Osteoblast (primary cell): ENCODE data around the gene DCLK1. TPM values are rescaled to one million over a fixed set of nuclear protein-coding genes. Genes with fewer than 3 reads are reported as not detected.

Experiments used
- DNase-seq: peaks from one replicate; pipeline ENCODE4 v3.0.0; 2011; ENCODE audit warnings: low spot score, mixed read lengths; ENCODE audit not compliant: insufficient read length; ENCODE audit errors: missing footprints
- H2AFZ ChIP-seq: 2 replicates; pipeline ENCODE4 v1.6.0; 2011; ENCODE audit warnings: mild to moderate bottlenecking, low read length
- H3K27ac ChIP-seq: 2 replicates; pipeline ENCODE4 v1.5.1; 2011; ENCODE audit warnings: mild to moderate bottlenecking, low read depth, low read length, moderate library complexity
- H3K27me3 ChIP-seq: 2 replicates; pipeline ENCODE4 v1.6.0; 2012; ENCODE audit warnings: mild to moderate bottlenecking, control low read depth, inconsistent platforms, low read length, moderate library complexity; ENCODE audit not compliant: insufficient read depth
- H3K36me3 ChIP-seq: 2 replicates; pipeline ENCODE4 v1.5.1; 2011; ENCODE audit warnings: mild to moderate bottlenecking, low read length, control low read depth, moderate library complexity; ENCODE audit not compliant: insufficient read depth
- H3K4me1 ChIP-seq: 2 replicates; pipeline ENCODE4 v1.5.1; 2011; ENCODE audit warnings: mild to moderate bottlenecking, low read length, control low read depth, moderate library complexity; ENCODE audit not compliant: insufficient read depth
- H3K4me2 ChIP-seq: 2 replicates; pipeline ENCODE4 v1.6.0; 2011; ENCODE audit warnings: mild to moderate bottlenecking, low read length; ENCODE audit not compliant: insufficient read depth
- H3K4me3 ChIP-seq: fragments of 200-600 bp; sonication (generic); 3 replicates; pipeline ENCODE4 v1.5.1; 2012; ENCODE audit warnings: mild to moderate bottlenecking, low read length, inconsistent platforms; ENCODE audit not compliant: insufficient read depth
- H3K79me2 ChIP-seq: 2 replicates; pipeline ENCODE4 v1.6.0; 2012; ENCODE audit warnings: mild to moderate bottlenecking, low read length, control low read depth, inconsistent platforms; ENCODE audit not compliant: insufficient read depth
- H3K9me3 ChIP-seq: 2 replicates; pipeline ENCODE4 v1.5.1; 2011; ENCODE audit warnings: low read depth, low read length, control low read depth
- H4K20me1 ChIP-seq: 2 replicates; pipeline ENCODE4 v1.6.0; 2012; ENCODE audit warnings: mild to moderate bottlenecking, low read length, control low read depth; ENCODE audit not compliant: insufficient read depth
- total RNA-seq: library from RNA; depleted of rRNA; stranded (reverse); fragments of >200 nt; gene quantifications from 2 replicates; pipeline ENCODE4 v1.2.3, GENCODE V29; 2012
- TF ChIP-seq, protein P1 (sequence below): IDR thresholded peaks from 2 replicates; pipeline ENCODE4 v1.5.1; 2011; ENCODE audit warnings: mild to moderate bottlenecking, low read depth, low read length, moderate library complexity; ENCODE audit errors: extremely low read depth

Gene DCLK1
- total RNA-seq, 1 donor = 132 TPM

DNA sequence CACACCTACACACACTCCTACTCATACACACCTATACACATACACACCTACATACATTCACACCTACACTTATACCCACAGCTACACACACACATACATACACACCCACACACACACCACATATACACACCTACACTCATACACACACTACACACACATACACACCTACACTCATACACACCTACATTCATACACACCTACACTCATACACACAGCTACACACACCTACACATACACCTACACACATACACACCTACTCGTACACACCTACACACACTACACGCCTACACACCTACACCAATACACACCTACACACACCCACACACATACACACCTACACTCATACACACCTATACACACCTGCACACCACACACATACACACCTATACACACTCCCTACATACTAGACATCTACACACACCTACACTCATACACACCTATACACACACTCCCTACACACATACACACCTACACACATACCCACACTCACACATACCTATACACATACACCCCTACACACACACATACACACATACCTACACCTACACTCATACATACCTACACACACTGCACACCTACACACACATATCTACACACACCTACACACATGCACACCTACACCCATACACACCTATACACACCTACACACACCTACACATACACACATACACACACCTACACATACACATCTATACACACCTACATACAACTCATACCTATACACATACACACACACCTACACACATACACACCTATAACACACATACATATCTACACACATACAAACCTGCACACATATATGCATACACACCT lies 369.5 kb downstream of the DCLK1 start:
- peaks cover 9% of the 10 kb centered on the region for H3K27me3 ChIP-seq
- H4K20me1 ChIP-seq = no peaks in the 10 kb centered on the region
- H3K4me2 ChIP-seq = no peak overlapping the region
- no peak overlapping the region for H3K27ac ChIP-seq
- no peaks in the 10 kb centered on the region for H3K79me2 ChIP-seq
- H3K36me3 ChIP-seq = no peaks in the 10 kb centered on the region
- H2AFZ ChIP-seq = no peak overlapping the region
- DNase-seq = no peak
- no peak overlapping the region for H3K4me3 ChIP-seq
- H3K4me1 ChIP-seq = peaks cover 13% of the 10 kb centered on the region
- TF ChIP-seq, protein P1, sequence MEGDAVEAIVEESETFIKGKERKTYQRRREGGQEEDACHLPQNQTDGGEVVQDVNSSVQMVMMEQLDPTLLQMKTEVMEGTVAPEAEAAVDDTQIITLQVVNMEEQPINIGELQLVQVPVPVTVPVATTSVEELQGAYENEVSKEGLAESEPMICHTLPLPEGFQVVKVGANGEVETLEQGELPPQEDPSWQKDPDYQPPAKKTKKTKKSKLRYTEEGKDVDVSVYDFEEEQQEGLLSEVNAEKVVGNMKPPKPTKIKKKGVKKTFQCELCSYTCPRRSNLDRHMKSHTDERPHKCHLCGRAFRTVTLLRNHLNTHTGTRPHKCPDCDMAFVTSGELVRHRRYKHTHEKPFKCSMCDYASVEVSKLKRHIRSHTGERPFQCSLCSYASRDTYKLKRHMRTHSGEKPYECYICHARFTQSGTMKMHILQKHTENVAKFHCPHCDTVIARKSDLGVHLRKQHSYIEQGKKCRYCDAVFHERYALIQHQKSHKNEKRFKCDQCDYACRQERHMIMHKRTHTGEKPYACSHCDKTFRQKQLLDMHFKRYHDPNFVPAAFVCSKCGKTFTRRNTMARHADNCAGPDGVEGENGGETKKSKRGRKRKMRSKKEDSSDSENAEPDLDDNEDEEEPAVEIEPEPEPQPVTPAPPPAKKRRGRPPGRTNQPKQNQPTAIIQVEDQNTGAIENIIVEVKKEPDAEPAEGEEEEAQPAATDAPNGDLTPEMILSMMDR = no peak
- H3K9me3 ChIP-seq = no peaks in the 10 kb centered on the region

GRCh38 chr13:35760735-35761281 lies 370.4 kb downstream of the DCLK1 start:
- peak overlapping the region; percentile 30 for H3K4me2 ChIP-seq
- no peak overlapping the region for H3K4me3 ChIP-seq
- DNase-seq = no peak
- H3K27ac ChIP-seq = no peak overlapping the region
- TF ChIP-seq, protein P1 = no peak
- no peaks in the 10 kb centered on the region for H3K9me3 ChIP-seq
- no peaks in the 10 kb centered on the region for H3K79me2 ChIP-seq
- H3K4me1 ChIP-seq = peaks cover 13% of the 10 kb centered on the region
- H2AFZ ChIP-seq = peak overlapping the region; percentile 53
- H3K36me3 ChIP-seq = no peaks in the 10 kb centered on the region
- H4K20me1 ChIP-seq = no peaks in the 10 kb centered on the region
- peaks cover 12% of the 10 kb centered on the region for H3K27me3 ChIP-seq

- peaks cover 2% of the 10 kb centered on the region for H3K27me3 ChIP-seq
- TF ChIP-seq, protein P1 = no peak
- no peaks in the 10 kb centered on the region for H3K9me3 ChIP-seq
- no peaks in the 10 kb centered on the region for H3K79me2 ChIP-seq
- no peak overlapping the region for H2AFZ ChIP-seq
- no peaks in the 10 kb centered on the region for H4K20me1 ChIP-seq
- H3K4me3 ChIP-seq = no peak overlapping the region
- no peak overlapping the region for H3K4me2 ChIP-seq
- H3K27ac ChIP-seq = no peak overlapping the region
- H3K4me1 ChIP-seq = no peaks in the 10 kb centered on the region
- H3K36me3 ChIP-seq = no peaks in the 10 kb centered on the region
- DNase-seq = no peak
These were observed 383.6 kb downstream of the DCLK1 start for GRCh38 chr13:35747594-35747993.

DNA sequence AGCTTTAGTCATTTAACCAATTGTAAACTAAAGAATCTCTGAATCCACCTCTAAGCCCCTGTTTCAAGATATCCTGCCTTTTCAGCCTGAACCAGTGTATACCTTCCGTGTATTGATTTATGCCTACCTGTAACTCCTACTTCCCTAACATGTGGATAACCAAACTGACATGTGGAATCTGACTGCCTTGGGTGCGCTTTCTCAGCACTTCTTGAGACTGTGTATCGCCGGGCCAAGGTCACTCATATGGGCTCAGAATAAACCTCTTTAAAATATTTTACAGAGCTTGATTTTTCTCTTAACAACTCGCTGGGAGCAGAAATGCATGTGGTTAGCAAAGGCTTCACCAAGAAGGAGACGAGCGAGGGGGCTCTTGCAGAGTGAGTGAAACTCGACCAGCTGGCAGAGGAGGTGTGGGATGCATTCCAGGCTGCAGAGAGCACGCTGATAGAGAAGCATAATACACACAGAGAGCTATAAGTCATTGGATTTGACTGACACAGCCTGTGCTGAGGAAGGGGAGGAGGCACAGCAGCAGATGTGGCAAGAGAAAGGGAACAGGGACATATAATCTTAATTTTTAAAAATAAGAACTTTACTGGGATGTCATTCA lies 386.5 kb downstream of the DCLK1 start:
- H3K79me2 ChIP-seq = no peaks in the 10 kb centered on the region
- no peaks in the 10 kb centered on the region for H4K20me1 ChIP-seq
- no peaks in the 10 kb centered on the region for H3K36me3 ChIP-seq
- no peaks in the 10 kb centered on the region for H3K4me1 ChIP-seq
- no peak overlapping the region for H3K27ac ChIP-seq
- TF ChIP-seq, protein P1 = no peak
- H2AFZ ChIP-seq = peak overlapping the region; percentile 61
- H3K27me3 ChIP-seq = no peaks in the 10 kb centered on the region
- no peak overlapping the region for H3K4me2 ChIP-seq
- no peaks in the 10 kb centered on the region for H3K9me3 ChIP-seq
- no peak overlapping the region for H3K4me3 ChIP-seq
- DNase-seq = no peak
